ENCODE measurements around the gene TYSND1. TPM values are rescaled to one million over a fixed set of nuclear protein-coding genes. Genes with fewer than 3 reads are reported as not detected.
"Not testable (repeated sequence)": the region's sequence is repeated elsewhere in the genome, so short reads cannot be mapped to it uniquely, and the experiment has no call there.

Gene TYSND1
- total RNA-seq, 1 donor from 2014 or later, result 14.7 TPM

GRCh38 chr10:70167246-70167645 lies 20.7 kb upstream of the TYSND1 start:
- intact Hi-C loops (cut with micrococcal nuclease), result no loop called here

GRCh38 chr10:70166394-70166793 lies 19.9 kb upstream of the TYSND1 start:
- intact Hi-C loops (cut with micrococcal nuclease), result no loop called here

GRCh38 chr10:70164163-70164562 lies 17.7 kb upstream of the TYSND1 start:
- intact Hi-C loops (cut with micrococcal nuclease), result loop anchor here (5.0 kb wide), 1 partner anchor 413 kb away; no protein-coding TSS in a partner anchor

- intact Hi-C loops (cut with micrococcal nuclease), result loop anchor here (2.0 to 5.0 kb wide), 2 partner anchors 69 to 414 kb away; partner anchors contain the start of gene PPA1
These were observed 16.9 kb upstream of the TYSND1 start for GRCh38 chr10:70163448-70163847.

- intact Hi-C loops (cut with micrococcal nuclease), result loop anchor here (1.0 to 5.0 kb wide), 3 partner anchors 17 to 414 kb away; partner anchors contain the start of genes PPA1 and TYSND1
These were observed 16.3 kb upstream of the TYSND1 start for GRCh38 chr10:70162892-70163201.

- intact Hi-C loops (cut with micrococcal nuclease), result loop anchor here (1.0 to 5.0 kb wide), 3 partner anchors 16 to 415 kb away; partner anchors contain the start of genes PPA1 and TYSND1
These were observed 15.8 kb upstream of the TYSND1 start for GRCh38 chr10:70162151-70162891.

- intact Hi-C loops (cut with micrococcal nuclease), result loop anchor here (5.0 kb wide), 1 partner anchor 417 kb away; no protein-coding TSS in a partner anchor
These were observed 14.3 kb upstream of the TYSND1 start for GRCh38 chr10:70160798-70161197.

- intact Hi-C loops (cut with micrococcal nuclease), result not testable (repeated sequence)
These were observed 12.9 kb upstream of the TYSND1 start for GRCh38 chr10:70159366-70159765.

GRCh38 chr10:70158113-70158512 lies 11.6 kb upstream of the TYSND1 start:
- intact Hi-C loops (cut with micrococcal nuclease), result no loop called here

- intact Hi-C loops (cut with micrococcal nuclease), result no loop called here
These were observed 8.8 kb upstream of the TYSND1 start for GRCh38 chr10:70155255-70155838.

- intact Hi-C loops (cut with micrococcal nuclease), result loop anchor here (5.0 to 10.0 kb wide), 2 partner anchors 46 to 214 kb away; no protein-coding TSS in a partner anchor
These were observed 2.0 kb upstream of the TYSND1 start for GRCh38 chr10:70148516-70148915.

GRCh38 chr10:70147259-70147625 lies 742 bp upstream of the TYSND1 start:
- intact Hi-C loops (cut with micrococcal nuclease), result loop anchor here (2.0 to 10.0 kb wide), 4 partner anchors 30 to 215 kb away; no protein-coding TSS in a partner anchor

- intact Hi-C loops (cut with micrococcal nuclease), result loop anchor here (1.0 to 10.0 kb wide), 7 partner anchors 16 to 216 kb away; partner anchors contain the start of genes PPA1 and SAR1A
These were observed 623 bp downstream of the TYSND1 start for GRCh38 chr10:70145666-70146488.

GRCh38 chr10:70145166-70145665 lies 1.3 kb downstream of the TYSND1 start:
- intact Hi-C loops (cut with micrococcal nuclease), result loop anchor here (5.0 to 10.0 kb wide), 2 partner anchors 50 to 217 kb away; no protein-coding TSS in a partner anchor

- intact Hi-C loops (cut with micrococcal nuclease), result loop anchor here (5.0 to 10.0 kb wide), 2 partner anchors 50 to 218 kb away; no protein-coding TSS in a partner anchor
These were observed 2.0 kb downstream of the TYSND1 start for GRCh38 chr10:70144372-70145110.

GRCh38 chr10:70142555-70142954 lies 3.9 kb downstream of the TYSND1 start:
- intact Hi-C loops (cut with micrococcal nuclease), result loop anchor here (10.0 kb wide), 1 partner anchor 52 kb away; no protein-coding TSS in a partner anchor

- intact Hi-C loops (cut with micrococcal nuclease), result loop anchor here (10.0 kb wide), 1 partner anchor 55 kb away; no protein-coding TSS in a partner anchor
These were observed 6.2 kb downstream of the TYSND1 start for GRCh38 chr10:70140297-70140696.

GRCh38 chr10:70139997-70140250 lies 6.6 kb downstream of the TYSND1 start:
- intact Hi-C loops (cut with micrococcal nuclease), result loop anchor here (10.0 kb wide), 1 partner anchor 55 kb away; no protein-coding TSS in a partner anchor

- intact Hi-C loops (cut with micrococcal nuclease), result no loop called here
These were observed 7.1 kb downstream of the TYSND1 start for GRCh38 chr10:70139151-70139996.
